ENCODE measurements around the gene EXOC2.

EXOC2 gene

GRCh38 chr6:642805-643204 is 50.1 kb downstream of the EXOC2 start:
- in situ Hi-C loops (cut with MboI; ENCODE audit: low sequenced_read_pairs, unreplicated experiment) = no loop called here
- no peak for TF ChIP-seq CTCF (IDR thresholded peaks at IDR 0.05; ENCODE audit: borderline replicate concordance, control extremely low read depth, extremely low read depth, insufficient read depth, missing control alignments)
- no peak for DNase-seq (ENCODE audit: low spot score)

GRCh38 chr6:641225-641985 is 51.5 kb downstream of the EXOC2 start:
- DNase-seq (ENCODE audit: low spot score) = no peak
- TF ChIP-seq CTCF (IDR thresholded peaks at IDR 0.05; ENCODE audit: borderline replicate concordance, control extremely low read depth, extremely low read depth, insufficient read depth, missing control alignments) = no peak
- in situ Hi-C loops (cut with MboI; ENCODE audit: low sequenced_read_pairs, unreplicated experiment) = no loop called here

GRCh38 chr6:636488-636887 is 56.5 kb downstream of the EXOC2 start:
- DNase-seq (ENCODE audit: low spot score) = peak; percentile 62
- in situ Hi-C loops (cut with MboI; ENCODE audit: low sequenced_read_pairs, unreplicated experiment) = no loop called here
- no peak for TF ChIP-seq CTCF (IDR thresholded peaks at IDR 0.05; ENCODE audit: borderline replicate concordance, control extremely low read depth, extremely low read depth, insufficient read depth, missing control alignments)

GRCh38 chr6:635233-635632 is 57.7 kb downstream of the EXOC2 start:
- no peak for DNase-seq (ENCODE audit: low spot score)
- in situ Hi-C loops (cut with MboI; ENCODE audit: low sequenced_read_pairs, unreplicated experiment) = no loop called here
- no peak for TF ChIP-seq CTCF (IDR thresholded peaks at IDR 0.05; ENCODE audit: borderline replicate concordance, control extremely low read depth, extremely low read depth, insufficient read depth, missing control alignments)

DNA sequence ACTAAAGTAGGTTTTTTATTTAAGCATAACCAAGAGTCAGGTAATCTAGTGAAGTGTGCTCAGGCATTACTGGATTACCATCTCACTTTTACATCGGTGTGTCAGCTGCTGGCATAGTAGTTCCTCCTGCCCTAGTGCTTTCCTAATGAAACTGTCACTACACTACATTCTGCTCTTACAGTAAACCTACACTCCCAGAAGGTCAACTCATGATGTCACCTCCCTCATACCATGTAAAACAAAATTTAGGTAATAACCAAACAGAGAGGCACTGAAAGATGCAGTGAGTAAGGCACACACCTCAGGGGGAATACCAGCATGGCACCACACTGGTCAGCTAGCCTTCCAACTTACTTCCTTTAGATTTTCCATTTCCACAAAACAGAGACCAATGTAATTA is 59.3 kb downstream of the EXOC2 start:
- no peak for DNase-seq (ENCODE audit: low spot score)
- no peak for TF ChIP-seq CTCF (IDR thresholded peaks at IDR 0.05; ENCODE audit: borderline replicate concordance, control extremely low read depth, extremely low read depth, insufficient read depth, missing control alignments)
- in situ Hi-C loops (cut with MboI; ENCODE audit: low sequenced_read_pairs, unreplicated experiment) = no loop called here

- in situ Hi-C loops (cut with MboI; ENCODE audit: low sequenced_read_pairs, unreplicated experiment) = no loop called here
- DNase-seq (ENCODE audit: low spot score) = peak; percentile 36
- no peak for TF ChIP-seq CTCF (IDR thresholded peaks at IDR 0.05; ENCODE audit: borderline replicate concordance, control extremely low read depth, extremely low read depth, insufficient read depth, missing control alignments)
Measured at GRCh38 chr6:628766-629165, 64.2 kb downstream of the EXOC2 start.

All from GM13976 (cell line).